Activated CD4-positive, alpha-beta T cell treated with anti-CD3 and anti-CD28 coated beads, Interleukin-2, amount 10 ng/mL, durations not matched to agents 24 days and 14 days (primary cell): Measurements from ENCODE around the gene SPON2. TPM values are rescaled to one million over a fixed set of nuclear protein-coding genes. Genes with fewer than 3 reads are reported as not detected.

Experiments
- DNase-seq: peaks from one replicate; pipeline ENCODE4 v3.0.0; 2022
- H3K27ac Mint-ChIP-seq: one replicate; pipeline ENCODE4 v1.8.0; 2022; ENCODE audit warnings: mild to moderate bottlenecking, mixed read lengths
- H3K27me3 Mint-ChIP-seq: one replicate; pipeline ENCODE4 v1.8.0; 2022; ENCODE audit warnings: mixed read lengths
- H3K36me3 Mint-ChIP-seq: one replicate; pipeline ENCODE4 v1.8.0; 2022; ENCODE audit warnings: low read depth, mild to moderate bottlenecking, mixed read lengths
- H3K4me1 Mint-ChIP-seq: one replicate; pipeline ENCODE4 v1.8.0; 2021; ENCODE audit warnings: mixed read lengths
- H3K4me3 Mint-ChIP-seq: one replicate; pipeline ENCODE4 v1.8.0; 2022; ENCODE audit warnings: mild to moderate bottlenecking, moderate library complexity, mixed read lengths
- H3K9me3 Mint-ChIP-seq: one replicate; pipeline ENCODE4 v1.8.0; 2021; ENCODE audit warnings: mixed read lengths
- intact Hi-C: fragments of 100-400 bp; cut with micrococcal nuclease; formaldehyde crosslinking; loops from one replicate; pipeline ENCODE4 v1.15.1; 2023
- total RNA-seq: library from RNA; stranded (reverse); gene quantifications from 2 replicates; pipeline ENCODE4 v1.2.3, GENCODE V29; 2022

The SPON2 gene
- total RNA-seq, 1 donor from 2014 or later, result 21.6 TPM

- DNase-seq, result no peak
- Mint-ChIP-seq H3K27me3 (peaks cover 22% of the 10 kb centered on the region), H3K36me3 (no peaks in the 10 kb centered on the region), H3K27ac (no peak overlapping the region), H3K4me3 (peak overlapping the region; percentile 63), H3K9me3 (no peaks in the 10 kb centered on the region), H3K4me1 (peaks cover 22% of the 10 kb centered on the region)
- intact Hi-C loops, result loop anchor here (5.0 kb wide), 1 partner anchor 49 kb away; no protein-coding TSS in a partner anchor
Observed at GRCh38 chr4:1168191-1169101, 3.9 kb downstream of the SPON2 start.

DNA sequence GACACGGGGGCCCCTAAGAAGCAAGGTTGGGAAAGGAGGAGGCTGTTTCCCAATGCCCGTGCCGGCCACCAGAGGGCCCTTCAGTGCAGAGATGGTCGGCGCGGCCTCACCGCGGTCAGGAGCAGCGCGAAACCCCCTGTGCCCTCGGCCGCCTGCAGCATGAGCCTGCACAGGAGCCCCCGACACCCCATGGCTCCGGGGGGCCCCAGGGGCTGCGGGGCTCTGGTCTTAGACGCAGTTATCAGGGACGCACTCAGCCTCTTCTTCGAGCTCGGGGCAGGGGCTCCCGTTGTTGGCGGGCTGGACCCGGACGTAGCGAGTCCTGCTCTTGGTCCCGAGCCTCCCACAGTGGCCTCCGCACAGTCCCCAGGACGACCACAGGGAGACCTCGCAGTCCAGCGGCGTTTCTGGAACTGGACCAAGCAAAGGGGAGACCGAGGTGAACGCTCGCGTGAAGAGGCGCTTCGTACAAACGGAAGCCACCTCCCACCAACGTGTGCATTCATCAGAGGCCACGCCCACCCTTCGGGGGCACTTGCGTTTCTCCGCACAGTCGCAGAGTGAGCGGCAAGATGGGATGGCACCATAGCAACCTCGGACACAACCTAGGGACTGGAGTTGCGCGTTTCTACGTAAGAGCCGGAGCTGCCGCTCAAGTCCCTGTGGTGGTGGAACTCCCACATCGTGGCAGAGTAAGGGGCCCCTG lies 5.0 kb downstream of the SPON2 start:
- no peaks in the 10 kb centered on the region for H3K9me3 Mint-ChIP-seq
- peak overlapping the region; percentile 39 for H3K27ac Mint-ChIP-seq
- H3K4me1 Mint-ChIP-seq, result peaks cover 26% of the 10 kb centered on the region
- intact Hi-C loops, result loop anchor here (1.0 to 5.0 kb wide), 9 partner anchors 19 to 184 kb away; partner anchors contain the start of genes MAEA and UVSSA
- H3K4me3 Mint-ChIP-seq, result peak overlapping the region; percentile 84
- H3K27me3 Mint-ChIP-seq, result peaks cover 18% of the 10 kb centered on the region
- no peaks in the 10 kb centered on the region for H3K36me3 Mint-ChIP-seq
- DNase-seq, result peak; percentile 96

GRCh38 chr4:1166509-1167243 lies 5.7 kb downstream of the SPON2 start:
- DNase-seq, result no peak
- Mint-ChIP-seq H3K27me3 (peaks cover 20% of the 10 kb centered on the region), H3K36me3 (no peaks in the 10 kb centered on the region), H3K4me3 (peak overlapping the region; percentile 84), H3K4me1 (peaks cover 26% of the 10 kb centered on the region), H3K27ac (peak overlapping the region; percentile 39), H3K9me3 (no peaks in the 10 kb centered on the region)
- intact Hi-C loops, result loop anchor here (1.0 to 5.0 kb wide), 9 partner anchors 20 to 185 kb away; partner anchors contain the start of genes MAEA and UVSSA

DNA sequence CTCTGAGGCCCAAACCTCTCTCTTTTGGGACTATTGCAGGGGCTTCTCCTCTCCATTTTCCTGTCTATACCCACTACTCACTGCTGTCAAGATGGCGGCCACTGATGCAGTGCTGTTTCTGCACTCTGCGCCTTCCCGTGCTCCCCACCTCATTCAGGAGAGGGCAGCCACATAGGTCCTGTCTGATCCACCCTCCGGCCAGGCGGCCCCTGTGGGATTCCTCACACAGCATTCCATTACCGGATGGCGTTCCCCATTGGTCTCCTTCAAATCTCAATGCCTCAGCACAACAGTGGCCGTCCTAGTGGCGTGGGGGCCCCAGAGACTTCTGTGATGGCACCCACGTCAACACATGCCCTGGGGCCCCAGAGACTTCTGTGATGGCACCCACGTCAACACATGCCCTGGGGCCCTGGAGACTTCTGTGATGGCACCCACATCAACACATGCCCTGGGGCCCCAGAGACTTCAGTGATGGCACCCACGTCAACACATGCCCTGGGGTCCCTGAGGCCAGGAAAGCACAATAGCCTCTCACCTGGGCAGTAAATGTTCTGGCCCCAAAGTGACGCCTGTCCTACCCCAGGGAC lies 7.3 kb downstream of the SPON2 start:
- no peak for DNase-seq
- Mint-ChIP-seq H3K27me3 (peaks cover 18% of the 10 kb centered on the region), H3K4me3 (no peak overlapping the region), H3K27ac (no peak overlapping the region), H3K9me3 (no peaks in the 10 kb centered on the region), H3K4me1 (peaks cover 21% of the 10 kb centered on the region), H3K36me3 (no peaks in the 10 kb centered on the region)
- intact Hi-C loops, result loop anchor here (5.0 kb wide), 1 partner anchor 52 kb away; no protein-coding TSS in a partner anchor

- H3K9me3 Mint-ChIP-seq, result no peaks in the 10 kb centered on the region
- no peaks in the 10 kb centered on the region for H3K36me3 Mint-ChIP-seq
- intact Hi-C loops, result no loop called here
- no peak overlapping the region for H3K27ac Mint-ChIP-seq
- peaks cover 19% of the 10 kb centered on the region for H3K27me3 Mint-ChIP-seq
- H3K4me3 Mint-ChIP-seq, result no peak overlapping the region
- peaks cover 21% of the 10 kb centered on the region for H3K4me1 Mint-ChIP-seq
- DNase-seq, result no peak
Observed at GRCh38 chr4:1164444-1164843, 7.9 kb downstream of the SPON2 start.

DNA sequence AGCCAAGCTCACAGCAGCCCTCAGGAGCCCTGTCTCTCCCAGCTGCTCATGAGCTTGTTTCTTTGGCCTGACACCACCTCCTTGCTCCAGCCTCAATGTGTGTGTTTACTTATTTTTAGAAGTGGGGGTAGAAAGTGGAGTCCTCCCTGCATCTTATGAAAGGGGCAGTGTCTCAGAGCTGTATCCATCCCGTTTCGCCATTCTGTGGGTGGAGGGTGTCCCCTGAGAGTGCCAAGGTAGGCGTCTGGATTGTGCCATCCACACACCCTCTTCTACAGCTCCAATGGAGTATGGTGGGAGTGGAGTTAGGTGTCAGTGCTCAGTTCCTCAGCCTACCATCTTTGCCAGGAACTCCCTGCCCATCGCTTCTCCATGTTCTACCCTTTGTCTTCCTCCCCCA lies 8.3 kb downstream of the SPON2 start:
- Mint-ChIP-seq H3K36me3 (no peaks in the 10 kb centered on the region), H3K9me3 (no peaks in the 10 kb centered on the region), H3K4me1 (peaks cover 21% of the 10 kb centered on the region), H3K27me3 (peaks cover 20% of the 10 kb centered on the region), H3K27ac (no peak overlapping the region), H3K4me3 (no peak overlapping the region)
- intact Hi-C loops, result no loop called here
- no peak for DNase-seq

DNA sequence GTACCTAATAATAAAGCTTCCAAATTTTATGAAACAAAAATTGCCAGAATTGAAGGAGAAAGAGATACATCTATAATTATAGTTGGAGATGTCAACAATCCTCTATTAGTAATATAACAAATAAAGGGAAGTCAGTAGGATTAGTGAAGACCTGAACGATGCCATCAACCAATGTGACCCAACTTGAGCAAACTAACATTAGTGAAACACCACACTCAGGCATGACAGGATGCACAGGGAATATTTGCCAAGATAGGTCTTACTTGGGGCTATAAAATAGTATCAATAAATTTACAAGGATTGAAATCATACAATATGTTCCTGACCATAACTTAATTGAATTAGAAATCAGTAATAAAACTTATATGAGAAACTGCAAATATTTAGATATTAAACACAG lies 12.0 kb downstream of the SPON2 start:
- peaks cover 32% of the 10 kb centered on the region for H3K27me3 Mint-ChIP-seq
- H3K27ac Mint-ChIP-seq, result no peak overlapping the region
- H3K4me3 Mint-ChIP-seq, result no peak overlapping the region
- peaks cover 4% of the 10 kb centered on the region for H3K9me3 Mint-ChIP-seq
- DNase-seq, result no peak
- H3K36me3 Mint-ChIP-seq, result no peaks in the 10 kb centered on the region
- H3K4me1 Mint-ChIP-seq, result peaks cover 7% of the 10 kb centered on the region
- intact Hi-C loops, result no loop called here

DNA sequence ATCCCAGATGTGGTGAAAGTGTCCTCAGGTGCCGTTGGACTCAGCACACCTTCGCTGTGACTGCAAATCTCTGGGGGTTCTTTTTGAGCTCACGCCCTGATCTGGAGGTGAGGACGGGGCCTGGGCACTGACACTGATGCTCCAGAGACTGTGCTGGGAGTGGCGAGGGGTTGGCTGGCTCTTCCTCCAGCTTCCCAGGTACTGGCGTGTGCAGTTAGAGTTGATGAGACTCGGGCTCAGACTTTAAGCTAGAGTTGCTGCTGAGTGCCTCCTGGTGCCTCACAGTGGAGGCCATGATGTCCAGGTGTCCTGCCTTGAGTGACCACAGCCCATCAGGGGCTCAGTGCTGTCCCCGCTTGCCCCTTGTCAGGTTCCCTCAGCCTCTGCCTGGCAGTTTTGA lies 16.3 kb downstream of the SPON2 start:
- Mint-ChIP-seq H3K36me3 (no peaks in the 10 kb centered on the region), H3K4me3 (no peak overlapping the region), H3K4me1 (no peaks in the 10 kb centered on the region), H3K27me3 (peaks cover 39% of the 10 kb centered on the region), H3K27ac (no peak overlapping the region), H3K9me3 (peaks cover 4% of the 10 kb centered on the region)
- intact Hi-C loops, result no loop called here
- DNase-seq, result no peak

GRCh38 chr4:1155314-1155713 lies 17.1 kb downstream of the SPON2 start:
- H3K4me1 Mint-ChIP-seq, result no peaks in the 10 kb centered on the region
- H3K27me3 Mint-ChIP-seq, result peaks cover 37% of the 10 kb centered on the region
- H3K9me3 Mint-ChIP-seq, result peaks cover 4% of the 10 kb centered on the region
- H3K36me3 Mint-ChIP-seq, result no peaks in the 10 kb centered on the region
- H3K27ac Mint-ChIP-seq, result no peak overlapping the region
- intact Hi-C loops, result no loop called here
- no peak for DNase-seq
- no peak overlapping the region for H3K4me3 Mint-ChIP-seq

- intact Hi-C loops, result no loop called here
- no peak for DNase-seq
- H3K9me3 Mint-ChIP-seq, result peaks cover 4% of the 10 kb centered on the region
- H3K4me1 Mint-ChIP-seq, result no peaks in the 10 kb centered on the region
- H3K27ac Mint-ChIP-seq, result no peak overlapping the region
- H3K4me3 Mint-ChIP-seq, result no peak overlapping the region
- H3K36me3 Mint-ChIP-seq, result no peaks in the 10 kb centered on the region
- peaks cover 34% of the 10 kb centered on the region for H3K27me3 Mint-ChIP-seq
Observed at GRCh38 chr4:1154523-1155182, 17.7 kb downstream of the SPON2 start.

GRCh38 chr4:1154126-1154522 lies 18.3 kb downstream of the SPON2 start:
- H3K27me3 Mint-ChIP-seq, result peaks cover 32% of the 10 kb centered on the region
- peaks cover 4% of the 10 kb centered on the region for H3K9me3 Mint-ChIP-seq
- no peaks in the 10 kb centered on the region for H3K36me3 Mint-ChIP-seq
- no peak overlapping the region for H3K4me3 Mint-ChIP-seq
- no peaks in the 10 kb centered on the region for H3K4me1 Mint-ChIP-seq
- intact Hi-C loops, result no loop called here
- no peak overlapping the region for H3K27ac Mint-ChIP-seq
- DNase-seq, result no peak

DNA sequence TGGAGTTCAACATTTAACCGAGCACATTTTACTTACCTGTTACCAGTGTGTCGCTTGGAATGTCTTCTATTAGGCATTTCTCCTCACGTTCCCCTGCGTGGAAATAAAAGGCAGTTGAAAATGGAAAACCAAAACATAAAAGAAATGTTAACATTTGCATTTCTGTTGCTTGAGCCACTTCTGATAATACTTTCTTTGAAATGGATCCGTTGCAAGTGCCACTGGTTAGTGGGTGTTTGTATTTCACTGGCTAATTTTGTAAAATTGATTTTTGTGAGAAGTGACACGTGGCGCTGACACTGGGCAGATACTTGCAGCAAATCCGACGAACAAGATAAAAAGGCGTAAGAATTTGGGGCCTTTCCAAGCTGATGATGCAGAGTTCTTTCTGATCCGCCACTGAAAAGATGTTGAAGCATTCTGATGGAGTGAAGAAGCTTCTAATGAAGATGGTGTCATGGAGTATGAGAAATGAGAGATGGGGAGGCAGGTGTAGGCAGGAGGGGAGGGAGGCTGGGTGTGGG lies 18.8 kb downstream of the SPON2 start:
- Mint-ChIP-seq H3K4me3 (no peak overlapping the region), H3K27me3 (peaks cover 30% of the 10 kb centered on the region)

GRCh38 chr4:1152290-1152689 lies 20.1 kb downstream of the SPON2 start:
- Mint-ChIP-seq H3K27ac (no peak overlapping the region), H3K4me3 (no peak overlapping the region), H3K4me1 (no peaks in the 10 kb centered on the region), H3K9me3 (no peaks in the 10 kb centered on the region), H3K36me3 (no peaks in the 10 kb centered on the region), H3K27me3 (peaks cover 22% of the 10 kb centered on the region)
- no peak for DNase-seq
- intact Hi-C loops, result no loop called here

More for the DNA sequence above, 18.8 kb downstream of the SPON2 start:
- H3K27ac Mint-ChIP-seq, result no peak overlapping the region
- H3K36me3 Mint-ChIP-seq, result no peaks in the 10 kb centered on the region
- no peaks in the 10 kb centered on the region for H3K4me1 Mint-ChIP-seq
- intact Hi-C loops, result no loop called here
- H3K9me3 Mint-ChIP-seq, result peaks cover 4% of the 10 kb centered on the region
- no peak for DNase-seq
